Dedifferentiated amniotic fluid mesenchymal stem cell (primary cell): ENCODE measurements around the gene CD48.
"Not testable (repeated sequence)": the region's sequence is repeated elsewhere in the genome, so short reads cannot be mapped to it uniquely, and the experiment has no call there.

Source experiments
- DNase-seq: peaks from one replicate; pipeline ENCODE4 v3.0.0-alpha.2; 2016; ENCODE audit errors: extremely low spot score

Gene CD48

GRCh38 chr1:160652924-160653619 is 58.5 kb downstream of the CD48 start:
- no peak for DNase-seq

- not testable (repeated sequence) for DNase-seq
These were observed 59.5 kb downstream of the CD48 start for GRCh38 chr1:160652065-160652641.

- DNase-seq, result no peak
These were observed 60.1 kb downstream of the CD48 start for GRCh38 chr1:160651433-160652064.

- DNase-seq, result no peak
These were observed 64.3 kb downstream of the CD48 start for GRCh38 chr1:160647329-160647720.

- no peak for DNase-seq
These were observed 64.8 kb downstream of the CD48 start, which contains the start of gene SLAMF1 for GRCh38 chr1:160646711-160647328. TSS of gene SLAMF1 (minus strand) at chr1:160647044. CDS start at chr1:160646945, 99 bp downstream.

- DNase-seq, result no peak
These were observed 65.4 kb downstream of the CD48 start for GRCh38 chr1:160646180-160646579.

- no peak for DNase-seq
These were observed 66.1 kb downstream of the CD48 start for GRCh38 chr1:160645386-160646130.

- DNase-seq, result no peak
These were observed 67.2 kb downstream of the CD48 start for GRCh38 chr1:160644399-160644798.

- DNase-seq, result no peak
These were observed 68.5 kb downstream of the CD48 start for GRCh38 chr1:160643138-160643537.

- no peak for DNase-seq
These were observed 69.4 kb downstream of the CD48 start for GRCh38 chr1:160642281-160642644.

GRCh38 chr1:160641323-160642280 is 70.0 kb downstream of the CD48 start:
- DNase-seq, result no peak

- no peak for DNase-seq
These were observed 71.1 kb downstream of the CD48 start for GRCh38 chr1:160640359-160641123.

- no peak for DNase-seq
These were observed 72.0 kb downstream of the CD48 start for GRCh38 chr1:160639652-160640051.

- no peak for DNase-seq
These were observed 72.7 kb downstream of the CD48 start for GRCh38 chr1:160638926-160639325.

GRCh38 chr1:160638540-160638857 is 73.1 kb downstream of the CD48 start:
- no peak for DNase-seq

- DNase-seq, result no peak
These were observed 73.6 kb downstream of the CD48 start for GRCh38 chr1:160637821-160638539.

- no peak for DNase-seq
These were observed 74.6 kb downstream of the CD48 start for GRCh38 chr1:160637065-160637464.

GRCh38 chr1:160636547-160636946 is 75.1 kb downstream of the CD48 start:
- no peak for DNase-seq

- no peak for DNase-seq
These were observed 75.5 kb downstream of the CD48 start for GRCh38 chr1:160636076-160636475.
